HG03103 (cell line): ENCODE measurements around the gene LRRFIP1.
A peak's percentile ranks its signal among the peaks of the same experiment; 100 is the strongest.
"Not testable (repeated sequence)": the region's sequence is repeated elsewhere in the genome, so short reads cannot be mapped to it uniquely, and the experiment has no call there.

Experiments used
- ATAC-seq: cut with Tn5 transposase; IDR thresholded peaks from one replicate; pipeline ENCODE4 v1.9.1; 2021; ENCODE audit warnings: low read depth; ENCODE audit not compliant: unreplicated experiment

Gene LRRFIP1

GRCh38 chr2:237682151-237682550 is 54.8 kb downstream of the LRRFIP1 start:
- ATAC-seq: no peak

- no peak for ATAC-seq
Observed at GRCh38 chr2:237682856-237683670, 55.7 kb downstream of the LRRFIP1 start.

- no peak for ATAC-seq
Observed at GRCh38 chr2:237685408-237685807, 58.0 kb downstream of the LRRFIP1 start.

- no peak for ATAC-seq
Observed at GRCh38 chr2:237686659-237687136, 59.3 kb downstream of the LRRFIP1 start.

GRCh38 chr2:237688081-237688480 is 60.7 kb downstream of the LRRFIP1 start:
- ATAC-seq: no peak

GRCh38 chr2:237688541-237688940 is 61.2 kb downstream of the LRRFIP1 start:
- not testable (repeated sequence) for ATAC-seq

GRCh38 chr2:237689336-237690131 is 62.1 kb downstream of the LRRFIP1 start:
- no peak for ATAC-seq

- peak; percentile 32 for ATAC-seq
Observed at GRCh38 chr2:237691029-237691907, 63.9 kb downstream of the LRRFIP1 start.

- peak; percentile 37 for ATAC-seq
Observed at GRCh38 chr2:237691908-237692600, 64.7 kb downstream of the LRRFIP1 start.

GRCh38 chr2:237692601-237693290 is 65.4 kb downstream of the LRRFIP1 start:
- ATAC-seq: no peak

GRCh38 chr2:237693291-237693994 is 66.1 kb downstream of the LRRFIP1 start:
- no peak for ATAC-seq

GRCh38 chr2:237694415-237695194 is 67.2 kb downstream of the LRRFIP1 start:
- ATAC-seq: no peak

- no peak for ATAC-seq
Observed at GRCh38 chr2:237695201-237695780, 67.9 kb downstream of the LRRFIP1 start.

GRCh38 chr2:237696461-237696860 is 69.1 kb downstream of the LRRFIP1 start:
- ATAC-seq: no peak

- ATAC-seq: no peak
Observed at GRCh38 chr2:237697586-237698357, 70.4 kb downstream of the LRRFIP1 start.

- no peak for ATAC-seq
Observed at GRCh38 chr2:237698358-237698694, 70.9 kb downstream of the LRRFIP1 start.

GRCh38 chr2:237699870-237700511 is 72.6 kb downstream of the LRRFIP1 start:
- no peak for ATAC-seq
